ENCODE measurements around the gene SORL1-AS1.

Gene SORL1-AS1

DNA sequence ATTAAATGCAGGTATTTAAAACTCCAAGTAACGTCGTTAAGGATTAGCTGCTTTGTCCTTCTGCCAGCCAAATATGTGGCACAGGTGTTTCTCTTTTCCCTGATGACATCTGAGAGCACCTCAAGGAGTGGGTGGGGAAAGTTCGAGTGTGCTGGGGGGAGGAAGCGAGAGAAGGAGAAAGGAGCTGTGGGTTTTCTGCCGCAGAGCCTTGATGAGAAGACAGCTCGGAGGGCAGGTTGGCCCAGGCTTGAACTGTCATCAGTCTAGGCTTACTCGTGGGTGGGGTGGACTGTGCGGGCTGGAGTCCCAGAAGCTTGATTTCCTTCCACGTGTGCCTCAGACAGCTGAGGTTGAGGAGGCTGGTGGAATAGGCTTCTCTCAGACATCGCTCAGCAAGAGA, 15.2 kb upstream of the SORL1-AS1 start:
- DNase-seq, result peak; percentile 25 to 46
- Histone ChIP-seq H3K4me1 (peaks cover 16 to 22% of the 10 kb centered on the region in 2 donors), H3K27ac (peak overlapping the region; percentile 70 to 78), H3K9me3 (no peaks in the 10 kb centered on the region), H3K36me3 (no peaks in the 10 kb centered on the region), H3K27me3 (no peaks in the 10 kb centered on the region), H3K4me3 (no peak overlapping the region)
- intact Hi-C loops (cut with DNase I; ENCODE audit: low total_unique reads), result no loop called here
- TF ChIP-seq POLR2A (IDR thresholded peaks at IDR 0.05) (no peak), CTCF (IDR thresholded peaks at IDR 0.05) (no peak)

GRCh38 chr11:121467471-121467870, 14.7 kb upstream of the SORL1-AS1 start:
- Histone ChIP-seq H3K9me3 (no peaks in the 10 kb centered on the region), H3K4me1 (peaks cover 16 to 22% of the 10 kb centered on the region in 2 donors), H3K27ac (peak overlapping the region; percentile 70 to 78), H3K4me3 (no peak overlapping the region), H3K36me3 (no peaks in the 10 kb centered on the region), H3K27me3 (no peaks in the 10 kb centered on the region)
- TF ChIP-seq POLR2A (IDR thresholded peaks at IDR 0.05) (no peak), CTCF (IDR thresholded peaks at IDR 0.05) (no peak)
- intact Hi-C loops (cut with DNase I; ENCODE audit: low total_unique reads), result no loop called here
- DNase-seq, result no peak

- intact Hi-C loops (cut with DNase I; ENCODE audit: low total_unique reads), result no loop called here
- peaks cover 16 to 22% of the 10 kb centered on the region in 2 donors for H3K4me1 ChIP-seq
- H3K27me3 ChIP-seq, result no peaks in the 10 kb centered on the region
- H3K27ac ChIP-seq, result peak overlapping the region; percentile 70 to 78
- no peak overlapping the region for H3K4me3 ChIP-seq
- H3K9me3 ChIP-seq, result no peaks in the 10 kb centered on the region
- peak; percentile 93 to 95 for DNase-seq
- H3K36me3 ChIP-seq, result no peaks in the 10 kb centered on the region
- TF ChIP-seq POLR2A (IDR thresholded peaks at IDR 0.05) (no peak), CTCF (IDR thresholded peaks at IDR 0.05) (no peak)
Observed at GRCh38 chr11:121466063-121466794, 13.5 kb upstream of the SORL1-AS1 start.

GRCh38 chr11:121465709-121466062, 12.9 kb upstream of the SORL1-AS1 start:
- DNase-seq, result no peak
- Histone ChIP-seq H3K9me3 (no peaks in the 10 kb centered on the region), H3K4me1 (peaks cover 16 to 22% of the 10 kb centered on the region in 2 donors), H3K27me3 (no peaks in the 10 kb centered on the region), H3K27ac (peak overlapping the region; percentile 70 to 78), H3K4me3 (no peak overlapping the region), H3K36me3 (no peaks in the 10 kb centered on the region)
- no peak for TF ChIP-seq POLR2A (IDR thresholded peaks at IDR 0.05)
- TF ChIP-seq CTCF (IDR thresholded peaks at IDR 0.05), result no peak
- intact Hi-C loops (cut with DNase I; ENCODE audit: low total_unique reads), result no loop called here

GRCh38 chr11:121464352-121464946, 11.7 kb upstream of the SORL1-AS1 start:
- Histone ChIP-seq H3K36me3 (no peaks in the 10 kb centered on the region), H3K27me3 (no peaks in the 10 kb centered on the region), H3K27ac (peak overlapping the region; percentile 70 to 78), H3K4me3 (no peak overlapping the region), H3K4me1 (peaks cover 16 to 22% of the 10 kb centered on the region in 2 donors), H3K9me3 (no peaks in the 10 kb centered on the region)
- intact Hi-C loops (cut with DNase I; ENCODE audit: low total_unique reads), result no loop called here
- TF ChIP-seq POLR2A (IDR thresholded peaks at IDR 0.05) (no peak), CTCF (IDR thresholded peaks at IDR 0.05) (no peak)
- peak; percentile 76 to 80 for DNase-seq

Measured in uterus (tissue), 3 donors.